SK-N-SH treated with all-trans-retinoic acid at 6 μM for 48 hours (cell line): ENCODE data around the gene EIF3M.

Experiments used
- ATAC-seq: fragments of 200-7000 bp; cut with Tn5 transposase; 3 replicates; pipeline ENCODE4 v1.9.1; 2020; ENCODE audit warnings: mild to moderate bottlenecking, moderate library complexity
- ARNTL ChIP-seq: fragments of 450-650 bp; formaldehyde crosslinking; IDR thresholded peaks from 2 replicates; pipeline ENCODE4 v1.5.0; 2020; ENCODE audit warnings: low read depth, mild to moderate bottlenecking, moderate library complexity, borderline replicate concordance
- ZNF8 ChIP-seq: fragments of 450-650 bp; formaldehyde crosslinking; IDR thresholded peaks from 2 replicates; pipeline ENCODE4 v1.5.0; 2020; ENCODE audit warnings: mild to moderate bottlenecking, moderate library complexity
- TF ChIP-seq, protein P1 (sequence below): fragments of 250-450 bp; sonication (Bioruptor Pico); IDR thresholded peaks from 2 replicates; pipeline ENCODE4 v1.5.1; 2020; ENCODE audit warnings: low read depth, mild to moderate bottlenecking, moderate library complexity
- TF ChIP-seq, protein P2 (sequence below): fragments of 250-450 bp; sonication (Bioruptor Pico); IDR thresholded peaks from 2 replicates; pipeline ENCODE4 v1.8.0; 2020; ENCODE audit warnings: mild to moderate bottlenecking, moderate library complexity, borderline replicate concordance

EIF3M gene

DNA sequence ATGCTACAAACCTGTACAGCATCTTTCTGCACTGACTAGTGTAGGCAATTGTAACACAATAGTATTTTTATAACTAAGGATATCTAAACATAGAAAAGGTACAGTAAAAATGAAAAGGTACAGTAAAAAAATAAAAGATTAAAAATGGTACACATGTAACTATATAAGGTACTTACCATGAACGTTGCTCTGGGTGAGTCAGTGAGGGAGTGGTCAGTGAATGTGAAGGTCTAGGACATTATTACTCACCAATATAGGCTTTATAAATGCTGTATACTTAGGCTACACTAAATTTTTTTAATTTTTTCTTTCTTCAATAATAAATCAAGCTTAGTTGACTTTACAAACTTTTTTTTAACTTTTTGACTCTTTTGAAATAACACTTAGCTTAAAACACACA is 59.9 kb downstream of the EIF3M start:
- ATAC-seq: peak; percentile 42; the same call in 1 of the 3 replicates

More for the DNA sequence above, 59.9 kb downstream of the EIF3M start:
- TF ChIP-seq ZNF8 (CRISPR knock-in tag) (no peak), ARNTL (CRISPR knock-in tag) (no peak)
- TF ChIP-seq, protein P1, sequence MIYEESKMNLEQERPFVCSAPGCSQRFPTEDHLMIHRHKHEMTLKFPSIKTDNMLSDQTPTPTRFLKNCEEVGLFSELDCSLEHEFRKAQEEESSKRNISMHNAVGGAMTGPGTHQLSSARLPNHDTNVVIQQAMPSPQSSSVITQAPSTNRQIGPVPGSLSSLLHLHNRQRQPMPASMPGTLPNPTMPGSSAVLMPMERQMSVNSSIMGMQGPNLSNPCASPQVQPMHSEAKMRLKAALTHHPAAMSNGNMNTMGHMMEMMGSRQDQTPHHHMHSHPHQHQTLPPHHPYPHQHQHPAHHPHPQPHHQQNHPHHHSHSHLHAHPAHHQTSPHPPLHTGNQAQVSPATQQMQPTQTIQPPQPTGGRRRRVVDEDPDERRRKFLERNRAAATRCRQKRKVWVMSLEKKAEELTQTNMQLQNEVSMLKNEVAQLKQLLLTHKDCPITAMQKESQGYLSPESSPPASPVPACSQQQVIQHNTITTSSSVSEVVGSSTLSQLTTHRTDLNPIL (CRISPR knock-in tag): no peak
- TF ChIP-seq, protein P2, sequence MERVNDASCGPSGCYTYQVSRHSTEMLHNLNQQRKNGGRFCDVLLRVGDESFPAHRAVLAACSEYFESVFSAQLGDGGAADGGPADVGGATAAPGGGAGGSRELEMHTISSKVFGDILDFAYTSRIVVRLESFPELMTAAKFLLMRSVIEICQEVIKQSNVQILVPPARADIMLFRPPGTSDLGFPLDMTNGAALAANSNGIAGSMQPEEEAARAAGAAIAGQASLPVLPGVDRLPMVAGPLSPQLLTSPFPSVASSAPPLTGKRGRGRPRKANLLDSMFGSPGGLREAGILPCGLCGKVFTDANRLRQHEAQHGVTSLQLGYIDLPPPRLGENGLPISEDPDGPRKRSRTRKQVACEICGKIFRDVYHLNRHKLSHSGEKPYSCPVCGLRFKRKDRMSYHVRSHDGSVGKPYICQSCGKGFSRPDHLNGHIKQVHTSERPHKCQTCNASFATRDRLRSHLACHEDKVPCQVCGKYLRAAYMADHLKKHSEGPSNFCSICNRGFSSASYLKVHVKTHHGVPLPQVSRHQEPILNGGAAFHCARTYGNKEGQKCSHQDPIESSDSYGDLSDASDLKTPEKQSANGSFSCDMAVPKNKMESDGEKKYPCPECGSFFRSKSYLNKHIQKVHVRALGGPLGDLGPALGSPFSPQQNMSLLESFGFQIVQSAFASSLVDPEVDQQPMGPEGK (CRISPR knock-in tag): no peak
